Sigmoid colon (tissue), 4 donors: ENCODE data around the gene C5orf22.

Experiments used
- EP300 ChIP-seq, 4 donors: sonication (generic); formaldehyde crosslinking; IDR thresholded peaks; one replicate each; pipeline ENCODE4 v1.6.1; 2017; ENCODE audit warnings: antibody characterized with exemption in 4 of 4
- POLR2A ChIP-seq, 2 donors: fragments of 450-650 bp; IDR thresholded peaks; one replicate each; pipeline ENCODE4 v1.6.1; 2016; ENCODE audit warnings: antibody characterized with exemption in 2 of 2, mild to moderate bottlenecking in 2 of 2, moderate library complexity in 2 of 2
- POLR2AphosphoS5 ChIP-seq, 4 donors: sonication (generic); formaldehyde crosslinking; IDR thresholded peaks; one replicate each; pipeline ENCODE4 v1.6.1; 2017; ENCODE audit warnings: antibody characterized with exemption in 4 of 4
- TF ChIP-seq, protein P1 (sequence below), 4 experiments: fragments of 450-650 bp in 3 of 4; fragments of 200-600 bp in 1 of 4; IDR thresholded peaks; one replicate each; pipeline ENCODE4 v1.5.1; 2016 to 2019; ENCODE audit warnings: antibody characterized with exemption in 4 of 4, mild to moderate bottlenecking in 3 of 4, moderate library complexity in 2 of 4

DNA sequence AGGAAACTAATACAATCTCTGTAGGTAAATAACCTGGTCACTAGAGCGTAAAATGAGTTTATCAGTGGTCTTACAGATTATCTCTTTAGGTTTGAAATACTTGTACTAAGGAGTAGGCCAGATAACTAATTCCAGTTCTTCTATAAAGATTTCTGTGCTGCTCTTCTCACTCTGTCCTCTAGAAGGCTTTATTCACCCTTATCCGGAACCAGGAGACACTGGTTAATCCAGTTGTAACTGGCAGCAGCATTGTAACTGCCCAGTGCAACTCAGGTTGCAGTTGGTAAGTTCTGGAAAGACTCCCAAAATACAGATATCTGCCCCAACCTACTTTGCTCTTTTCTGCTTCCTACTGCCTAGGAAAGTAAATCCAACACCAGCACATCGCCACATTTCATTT, 19.8 kb downstream of the C5orf22 start:
- TF ChIP-seq, protein P1, sequence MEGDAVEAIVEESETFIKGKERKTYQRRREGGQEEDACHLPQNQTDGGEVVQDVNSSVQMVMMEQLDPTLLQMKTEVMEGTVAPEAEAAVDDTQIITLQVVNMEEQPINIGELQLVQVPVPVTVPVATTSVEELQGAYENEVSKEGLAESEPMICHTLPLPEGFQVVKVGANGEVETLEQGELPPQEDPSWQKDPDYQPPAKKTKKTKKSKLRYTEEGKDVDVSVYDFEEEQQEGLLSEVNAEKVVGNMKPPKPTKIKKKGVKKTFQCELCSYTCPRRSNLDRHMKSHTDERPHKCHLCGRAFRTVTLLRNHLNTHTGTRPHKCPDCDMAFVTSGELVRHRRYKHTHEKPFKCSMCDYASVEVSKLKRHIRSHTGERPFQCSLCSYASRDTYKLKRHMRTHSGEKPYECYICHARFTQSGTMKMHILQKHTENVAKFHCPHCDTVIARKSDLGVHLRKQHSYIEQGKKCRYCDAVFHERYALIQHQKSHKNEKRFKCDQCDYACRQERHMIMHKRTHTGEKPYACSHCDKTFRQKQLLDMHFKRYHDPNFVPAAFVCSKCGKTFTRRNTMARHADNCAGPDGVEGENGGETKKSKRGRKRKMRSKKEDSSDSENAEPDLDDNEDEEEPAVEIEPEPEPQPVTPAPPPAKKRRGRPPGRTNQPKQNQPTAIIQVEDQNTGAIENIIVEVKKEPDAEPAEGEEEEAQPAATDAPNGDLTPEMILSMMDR (IDR thresholded peaks at IDR 0.05), result no peak
- TF ChIP-seq POLR2AphosphoS5 (IDR thresholded peaks at IDR 0.05), result no peak
- no peak for TF ChIP-seq POLR2A (IDR thresholded peaks at IDR 0.05)
- TF ChIP-seq EP300 (IDR thresholded peaks at IDR 0.05), result no peak
